HG03442 (cell line): ENCODE data around the gene ARHGDIA.

Experiments
- ATAC-seq: cut with Tn5 transposase; IDR thresholded peaks from one replicate; pipeline ENCODE4 v1.9.1; 2021; ENCODE audit warnings: mild to moderate bottlenecking, moderate library complexity; ENCODE audit not compliant: unreplicated experiment

ARHGDIA gene

GRCh38 chr17:81888988-81889595, 18.0 kb upstream of the ARHGDIA start:
- ATAC-seq, result no peak

- no peak for ATAC-seq
These were observed 17.2 kb upstream of the ARHGDIA start for GRCh38 chr17:81888105-81888987.

GRCh38 chr17:81885869-81886548, 14.9 kb upstream of the ARHGDIA start:
- ATAC-seq, result no peak

- no peak for ATAC-seq
These were observed 14.3 kb upstream of the ARHGDIA start for GRCh38 chr17:81885454-81885853.

- no peak for ATAC-seq
These were observed 13.8 kb upstream of the ARHGDIA start for GRCh38 chr17:81884968-81885367.

- no peak for ATAC-seq
These were observed 13.4 kb upstream of the ARHGDIA start for GRCh38 chr17:81884520-81884919.

GRCh38 chr17:81879121-81879520, 8.0 kb upstream of the ARHGDIA start:
- no peak for ATAC-seq

GRCh38 chr17:81878294-81878693, 7.2 kb upstream of the ARHGDIA start:
- ATAC-seq, result no peak

GRCh38 chr17:81877569-81877968, 6.4 kb upstream of the ARHGDIA start:
- no peak for ATAC-seq

- ATAC-seq, result peak; percentile 39
These were observed 472 bp upstream of the ARHGDIA start for GRCh38 chr17:81871387-81872230.

- peak; percentile 7 for ATAC-seq
These were observed 781 bp downstream of the ARHGDIA start for GRCh38 chr17:81870131-81870980.

- no peak for ATAC-seq
These were observed 1.7 kb downstream of the ARHGDIA start for GRCh38 chr17:81869221-81870130.

- no peak for ATAC-seq
These were observed 2.4 kb downstream of the ARHGDIA start for GRCh38 chr17:81868674-81869220.

GRCh38 chr17:81867991-81868673, 3.0 kb downstream of the ARHGDIA start:
- no peak for ATAC-seq

GRCh38 chr17:81867170-81867990, 3.8 kb downstream of the ARHGDIA start:
- ATAC-seq, result no peak

GRCh38 chr17:81866440-81867169, 4.5 kb downstream of the ARHGDIA start:
- no peak for ATAC-seq
